ENCODE measurements around the gene FBN2.

Gene FBN2

DNA sequence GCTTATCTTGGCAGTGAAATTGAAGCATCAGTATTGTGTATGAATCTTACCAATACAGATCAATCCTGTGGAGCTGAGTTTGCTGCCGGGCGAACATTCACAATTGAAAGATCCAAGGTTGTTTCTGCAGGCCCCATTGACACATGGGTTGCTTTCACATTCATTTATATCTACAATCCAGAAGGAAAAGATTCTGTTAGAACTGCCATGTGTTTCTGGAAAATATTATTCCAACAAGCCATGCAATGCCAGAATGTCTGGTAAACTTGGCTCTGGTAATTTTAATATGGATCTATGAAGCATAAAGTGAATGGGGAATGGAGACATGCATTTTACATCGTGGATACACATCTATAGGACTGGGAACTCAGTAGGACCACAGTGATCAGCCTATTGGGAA, 180.8 kb downstream of the FBN2 start:
- H3K4me3 ChIP-seq (replicated peaks; ENCODE audit: low read depth, low read length) = no peak overlapping the region
- DNase-seq (ENCODE audit: low read depth) = no peak
- no peak for TF ChIP-seq CTCF (IDR thresholded peaks at IDR 0.05; ENCODE audit: low read length, missing control alignments)

DNA sequence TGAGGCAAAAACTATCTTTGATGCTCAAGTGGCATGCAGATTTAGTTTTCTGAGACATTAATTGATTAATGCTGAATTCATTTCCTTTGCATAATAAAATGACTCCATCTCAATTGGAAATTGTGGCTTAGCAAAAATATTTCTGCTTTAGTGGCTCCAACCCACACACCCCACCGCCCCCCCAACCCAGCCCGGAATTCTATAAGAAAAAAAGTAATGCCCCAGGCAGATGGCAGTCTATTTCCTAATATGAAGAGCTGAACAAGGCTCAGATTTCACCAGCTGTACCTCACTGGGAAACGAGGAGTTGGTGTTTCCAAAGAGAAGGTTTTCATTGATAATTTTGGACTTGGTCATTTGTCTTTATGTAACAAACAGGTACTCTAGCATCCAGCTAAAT, 182.1 kb downstream of the FBN2 start:
- no peak for TF ChIP-seq CTCF (IDR thresholded peaks at IDR 0.05; ENCODE audit: low read length, missing control alignments)
- H3K4me3 ChIP-seq (replicated peaks; ENCODE audit: low read depth, low read length) = no peak overlapping the region
- DNase-seq (ENCODE audit: low read depth) = no peak

- H3K4me3 ChIP-seq (replicated peaks; ENCODE audit: low read depth, low read length) = no peak overlapping the region
- DNase-seq (ENCODE audit: low read depth) = no peak
- TF ChIP-seq CTCF (IDR thresholded peaks at IDR 0.05; ENCODE audit: low read length, missing control alignments) = no peak
Measured at GRCh38 chr5:128353441-128354107, 184.5 kb downstream of the FBN2 start.

GRCh38 chr5:128350705-128351104, 187.3 kb downstream of the FBN2 start:
- no peak for TF ChIP-seq CTCF (IDR thresholded peaks at IDR 0.05; ENCODE audit: low read length, missing control alignments)
- no peak overlapping the region for H3K4me3 ChIP-seq (replicated peaks; ENCODE audit: low read depth, low read length)
- DNase-seq (ENCODE audit: low read depth) = no peak

DNA sequence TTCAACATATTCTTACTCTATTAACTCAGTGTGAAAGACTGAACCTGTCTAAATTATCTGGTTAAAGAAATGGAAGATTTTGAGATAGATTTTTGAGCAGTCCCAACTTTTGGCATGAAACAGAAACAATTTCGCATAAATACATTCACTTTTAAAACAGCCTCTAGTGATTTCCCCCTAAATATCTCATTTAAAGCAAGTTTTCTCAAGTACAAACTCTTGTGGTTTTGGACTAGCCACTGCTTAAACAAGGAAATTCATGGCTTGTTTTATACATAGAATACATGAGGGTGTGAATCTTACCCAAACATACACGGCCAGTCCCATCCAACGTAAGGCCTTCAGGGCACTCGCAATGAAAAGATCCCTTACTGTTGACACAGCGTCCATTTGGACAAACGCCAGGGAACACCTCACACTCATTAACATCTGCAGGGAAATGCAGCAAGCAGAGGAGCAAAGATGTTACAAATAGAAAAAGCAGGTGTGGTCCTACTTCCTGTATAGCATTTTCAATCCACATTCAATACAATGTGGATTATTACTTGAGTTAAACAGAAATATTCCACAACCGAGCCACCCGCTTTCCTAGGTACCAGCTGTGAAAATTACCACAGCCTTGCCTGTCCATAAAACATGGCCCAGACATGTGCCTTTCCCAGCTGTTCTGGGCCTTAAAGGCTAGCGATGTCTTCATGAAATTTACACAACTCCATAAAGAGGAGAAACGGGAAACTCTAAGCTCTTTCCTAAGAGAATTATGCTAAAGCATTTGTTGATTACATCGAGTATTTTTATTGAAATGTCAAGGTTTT, 188.8 kb downstream of the FBN2 start:
- no peak for TF ChIP-seq CTCF (IDR thresholded peaks at IDR 0.05; ENCODE audit: low read length, missing control alignments)
- DNase-seq (ENCODE audit: low read depth) = no peak

DNA sequence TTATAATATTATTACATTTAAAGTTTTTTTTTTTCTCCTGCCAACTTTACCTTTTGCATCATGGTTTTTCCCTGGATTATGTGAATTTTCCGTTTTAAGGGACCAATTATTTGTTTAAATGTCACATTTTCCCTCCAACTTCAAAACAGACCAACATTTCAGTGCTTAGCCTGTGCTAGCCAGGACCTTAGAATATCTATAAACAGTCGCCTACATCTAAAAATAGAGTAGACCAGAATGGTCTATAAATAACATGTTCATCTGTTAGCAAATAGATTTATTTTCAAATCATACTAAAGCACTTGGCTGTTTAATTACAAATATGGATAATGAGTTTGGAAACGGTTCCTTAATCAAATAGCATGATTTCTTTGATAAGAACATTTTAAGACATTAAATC, 192.0 kb downstream of the FBN2 start:
- TF ChIP-seq CTCF (IDR thresholded peaks at IDR 0.05; ENCODE audit: low read length, missing control alignments) = no peak
- no peak overlapping the region for H3K4me3 ChIP-seq (replicated peaks; ENCODE audit: low read depth, low read length)
- no peak for DNase-seq (ENCODE audit: low read depth)

More for the DNA sequence above, 188.8 kb downstream of the FBN2 start:
- H3K4me3 ChIP-seq (replicated peaks; ENCODE audit: low read depth, low read length) = no peak overlapping the region
